Left ventricle myocardium superior (tissue), 1 donor: ENCODE results near the gene AHCYL1. TPM values are rescaled to one million over a fixed set of nuclear protein-coding genes. Genes with fewer than 3 reads are reported as not detected.

Experiments
- ATAC-seq: fragments of 200-7000 bp; cut with Tn5 transposase; one replicate; pipeline ENCODE4 v1.9.1; 2020; ENCODE audit warnings: mild to moderate bottlenecking, moderate library complexity
- DNase-seq: peaks from one replicate; pipeline ENCODE4 v3.0.0-alpha.2; 2020
- intact Hi-C: fragments of 100-400 bp; cut with micrococcal nuclease; formaldehyde crosslinking; loops from one replicate; pipeline ENCODE4 v1.11.0; 2022
- total RNA-seq: library from RNA; stranded (reverse); fragmentation: NEBNext Ultra II Directional; extraction: Animal tissue kit (Norgen Biotek cat#: 25700); gene quantifications from one replicate; pipeline ENCODE4 v1.2.1, GENCODE V29; 2021
- donor health status: DM: no; HTN: yes; CAD: no; lungs with severe emphysema.

AHCYL1 gene
- total RNA-seq, 1 donor from 2014 or later: 43.8 TPM

GRCh38 chr1:110069404-110070281, 85.1 kb downstream of the AHCYL1 start:
- DNase-seq (no peak), ATAC-seq (peak; percentile 25)
- intact Hi-C loops: no loop called here

GRCh38 chr1:110070282-110070669, 85.7 kb downstream of the AHCYL1 start:
- intact Hi-C loops: no loop called here
- ATAC-seq (peak; percentile 24), DNase-seq (no peak)

GRCh38 chr1:110070671-110071242, 86.2 kb downstream of the AHCYL1 start, which contains the start of gene ALX3:
ALX3 (minus strand) TSS chr1:110070672; CDS start chr1:110070612, 60 bp downstream.
- intact Hi-C loops: no loop called here
- no peak for ATAC-seq
- DNase-seq: no peak

Other genes with a start within 250 kb of the AHCYL1 start
- gene GSTM3, start 243.7 kb upstream of the AHCYL1 start, total RNA-seq: 113 TPM
- gene EPS8L3, start 220.8 kb upstream of the AHCYL1 start, total RNA-seq: not detected
- gene CSF1, start 73.9 kb upstream of the AHCYL1 start, total RNA-seq: 14.9 TPM
- 17.2 TPM for gene STRIP1, start 49.9 kb downstream of the AHCYL1 start, total RNA-seq
- gene ALX3, start 85.9 kb downstream of the AHCYL1 start, total RNA-seq: not detected
- not detected for gene UBL4B, start 127.7 kb downstream of the AHCYL1 start, total RNA-seq
- gene SLC6A17, start 165.7 kb downstream of the AHCYL1 start, total RNA-seq: not detected
- gene KCNC4, start 225.5 kb downstream of the AHCYL1 start, total RNA-seq: 4.7 TPM